ENCODE results near the gene PCF11. TPM values are rescaled to one million over a fixed set of nuclear protein-coding genes. Genes with fewer than 3 reads are reported as not detected.

Gene PCF11
- total and polyA plus RNA-seq, 2 of the 4 experiments (the other 2 are of a cell fraction) = 19.2 to 26.7 TPM

DNA sequence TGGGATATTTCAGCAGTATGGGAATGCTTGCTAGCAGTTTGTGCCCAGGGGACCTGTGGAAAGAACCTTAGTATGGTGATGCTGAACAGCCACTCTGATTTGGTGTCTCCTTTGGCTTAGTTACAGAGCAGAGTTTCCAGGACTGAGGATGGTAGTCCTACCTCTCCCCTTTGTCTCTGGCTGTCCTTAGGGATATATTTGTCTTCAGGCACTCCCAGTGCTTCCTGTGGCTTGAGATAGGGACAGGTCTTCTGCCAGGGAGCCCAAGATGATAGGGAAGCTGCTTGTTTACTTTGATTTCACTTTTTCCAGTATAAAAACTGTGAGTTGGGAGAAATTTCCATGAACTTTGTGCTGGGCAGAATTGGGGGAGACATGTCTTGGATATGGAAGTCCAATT is 64.8 kb downstream of the PCF11 start:
- DNase-seq (no peak), ATAC-seq (ENCODE audit: low read depth) (no peak)
- no TSS peak for BruUV-seq (replicated peaks)
- Histone ChIP-seq H2BK20ac (ENCODE audit: low read depth, low read length) (no peak overlapping the region), H2AK5ac (ENCODE audit: low read depth, low read length) (no peak overlapping the region), H3K14ac (replicated peaks; ENCODE audit: low read depth, low read length) (no peak overlapping the region), H2BK15ac (ENCODE audit: low read depth, low read length) (no peak overlapping the region), H3K56ac (ENCODE audit: extremely low read depth, insufficient read depth, low read length) (no peak overlapping the region), H3K4me2 (ENCODE audit: low read depth, low read length) (no peak overlapping the region), H4K5ac (ENCODE audit: low read depth, low read length) (no peak overlapping the region), H3K27me3 (ENCODE audit: control insufficient read depth, insufficient read depth, low read length) (no peaks in the 10 kb centered on the region), H2AFZ (replicated peaks; ENCODE audit: low read length, poor library complexity) (no peak overlapping the region), H3K9me1 (ENCODE audit: insufficient read depth, low read length) (peaks cover 4% of the 10 kb centered on the region; the same call in 1 of the 2 replicates), H2BK120ac (ENCODE audit: low read depth, low read length) (no peak overlapping the region), H3K23ac (ENCODE audit: low read depth, low read length) (no peak overlapping the region), H3K36me3 (ENCODE audit: control insufficient read depth, insufficient read depth, low read length) (no peaks in the 10 kb centered on the region), H3K27ac (ENCODE audit: insufficient read depth, low read length) (no peak overlapping the region), H3K4me3 (ENCODE audit: insufficient read depth, low read depth, low read length) (no peak overlapping the region), H4K91ac (ENCODE audit: insufficient read depth, low read depth, low read length) (no peak overlapping the region), H3K9me3 (ENCODE audit: control insufficient read depth, insufficient read depth, low read length) (no peaks in the 10 kb centered on the region), H2BK5ac (ENCODE audit: low read depth, low read length, poor library complexity, severe bottlenecking) (no peak overlapping the region), H2AK9ac (replicated peaks; ENCODE audit: low read depth, low read length, poor library complexity) (no peak overlapping the region), H3K18ac (ENCODE audit: low read depth, low read length) (no peak overlapping the region), H3K9ac (ENCODE audit: low read depth, low read length) (no peak overlapping the region), H4K8ac (ENCODE audit: low read depth in 2 of 2, low read length in 2 of 2) (no peak overlapping the region), H3K79me1 (ENCODE audit: low read depth in 1 of 2, low read length in 2 of 2) (no peaks in the 10 kb centered on the region), H3K4me1 (ENCODE audit: control insufficient read depth, insufficient read depth, low read length) (peaks cover 3% of the 10 kb centered on the region; the same call in 1 of the 2 replicates), H4K20me1 (ENCODE audit: insufficient read depth, low read length) (no peaks in the 10 kb centered on the region), H3K4ac (ENCODE audit: low read depth, low read length) (no peak overlapping the region)
- POLR2A ChIA-PET (ENCODE audit: unreplicated experiment) = no interaction called here
- CTCF ChIA-PET = no interaction called here
- intact Hi-C loops (cut with micrococcal nuclease) = no loop called here
- dilution Hi-C loops (cut with HindIII; ENCODE audit: low sequenced_read_pairs, unreplicated experiment) = no loop called here
- in situ Hi-C loops (cut with MboI; ENCODE audit: low sequenced_read_pairs) = no loop called here
- TF ChIP-seq BHLHE40 (IDR thresholded peaks at IDR 0.05; ENCODE audit: low read depth, low read length) (no peak), CEBPB (IDR thresholded peaks at IDR 0.05; ENCODE audit: low read depth, low read length) (no peak), CHD1 (IDR thresholded peaks at IDR 0.05; ENCODE audit: low read depth, low read length) (no peak), MXI1 (IDR thresholded peaks at IDR 0.05; ENCODE audit: borderline replicate concordance, low read depth, low read length) (no peak), MAFK (IDR thresholded peaks at IDR 0.05; ENCODE audit: low read depth, low read length) (no peak), NFE2L2 (IDR thresholded peaks at IDR 0.05; ENCODE audit: low read depth, low read length) (no peak), RCOR1 (IDR thresholded peaks at IDR 0.05; ENCODE audit: insufficient replicate concordance, low read length) (no peak), MAZ (IDR thresholded peaks at IDR 0.05; ENCODE audit: borderline replicate concordance, low read depth, low read length) (no peak), SMC3 (IDR thresholded peaks at IDR 0.05; ENCODE audit: low read depth, low read length) (no peak), FOS (IDR thresholded peaks at IDR 0.05; ENCODE audit: low read depth, low read length) (no peak), RAD21 (IDR thresholded peaks at IDR 0.05; ENCODE audit: low read length) (no peak)
- TF ChIP-seq, protein P1, sequence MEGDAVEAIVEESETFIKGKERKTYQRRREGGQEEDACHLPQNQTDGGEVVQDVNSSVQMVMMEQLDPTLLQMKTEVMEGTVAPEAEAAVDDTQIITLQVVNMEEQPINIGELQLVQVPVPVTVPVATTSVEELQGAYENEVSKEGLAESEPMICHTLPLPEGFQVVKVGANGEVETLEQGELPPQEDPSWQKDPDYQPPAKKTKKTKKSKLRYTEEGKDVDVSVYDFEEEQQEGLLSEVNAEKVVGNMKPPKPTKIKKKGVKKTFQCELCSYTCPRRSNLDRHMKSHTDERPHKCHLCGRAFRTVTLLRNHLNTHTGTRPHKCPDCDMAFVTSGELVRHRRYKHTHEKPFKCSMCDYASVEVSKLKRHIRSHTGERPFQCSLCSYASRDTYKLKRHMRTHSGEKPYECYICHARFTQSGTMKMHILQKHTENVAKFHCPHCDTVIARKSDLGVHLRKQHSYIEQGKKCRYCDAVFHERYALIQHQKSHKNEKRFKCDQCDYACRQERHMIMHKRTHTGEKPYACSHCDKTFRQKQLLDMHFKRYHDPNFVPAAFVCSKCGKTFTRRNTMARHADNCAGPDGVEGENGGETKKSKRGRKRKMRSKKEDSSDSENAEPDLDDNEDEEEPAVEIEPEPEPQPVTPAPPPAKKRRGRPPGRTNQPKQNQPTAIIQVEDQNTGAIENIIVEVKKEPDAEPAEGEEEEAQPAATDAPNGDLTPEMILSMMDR (conservative IDR thresholded peaks at IDR 0.05; ENCODE audit: low read depth, low read length) = no peak

Data from IMR-90 (cell line).